Fibroblast of the aortic adventitia (primary cell): ENCODE data around the gene WDR82. TPM values are rescaled to one million over a fixed set of nuclear protein-coding genes. Genes with fewer than 3 reads are reported as not detected.
A peak's percentile ranks its signal among the peaks of the same experiment; 100 is the strongest.
"Not testable (repeated sequence)": the region's sequence is repeated elsewhere in the genome, so short reads cannot be mapped to it uniquely, and the experiment has no call there.

Source experiments
- DNase-seq: peaks from one replicate; pipeline ENCODE4 v3.0.0-alpha.2; 2010; ENCODE audit warnings: low read depth
- H3K4me3 ChIP-seq: 2 replicates; pipeline ENCODE4 v1.5.1; 2011; ENCODE audit warnings: low read depth, mild to moderate bottlenecking, control low read depth, low read length, moderate library complexity
- CTCF ChIP-seq: IDR thresholded peaks from 2 replicates; pipeline ENCODE4 v1.5.1; 2011; ENCODE audit warnings: mild to moderate bottlenecking, low read length, control low read depth, inconsistent platforms; ENCODE audit not compliant: insufficient read depth
- total RNA-seq: library from RNA; depleted of rRNA; stranded (reverse); fragments of >200 nt; gene quantifications from 2 replicates; pipeline ENCODE4 v1.2.3, GENCODE V29; 2012; ENCODE audit warnings: low replicate concordance

WDR82 gene
- total RNA-seq, 1 donor, result 61.5 TPM

GRCh38 chr3:52289338-52289746, 10.9 kb upstream of the WDR82 start:
- no peak overlapping the region for H3K4me3 ChIP-seq
- no peak for TF ChIP-seq CTCF
- DNase-seq, result no peak

GRCh38 chr3:52288674-52289073, 10.2 kb upstream of the WDR82 start:
- TF ChIP-seq CTCF, result no peak
- H3K4me3 ChIP-seq, result peak overlapping the region; percentile 97
- DNase-seq, result no peak

GRCh38 chr3:52286777-52287110, 8.3 kb upstream of the WDR82 start:
- H3K4me3 ChIP-seq, result peak overlapping the region; percentile 97
- DNase-seq, result peak; percentile 63
- TF ChIP-seq CTCF, result no peak

- H3K4me3 ChIP-seq, DNase-seq: not testable (repeated sequence)
Observed at GRCh38 chr3:52284051-52284450, 5.6 kb upstream of the WDR82 start.

GRCh38 chr3:52283306-52283705, 4.9 kb upstream of the WDR82 start:
- TF ChIP-seq CTCF, result no peak
- DNase-seq, result peak; percentile 12
- H3K4me3 ChIP-seq, result no peak overlapping the region

GRCh38 chr3:52281981-52282801, 3.7 kb upstream of the WDR82 start:
- H3K4me3 ChIP-seq, result no peak overlapping the region
- DNase-seq, result peak; percentile 48
- no peak for TF ChIP-seq CTCF

- H3K4me3 ChIP-seq, result peak overlapping the region; percentile 78
- peak; percentile 83 for DNase-seq
- TF ChIP-seq CTCF, result no peak
Observed at GRCh38 chr3:52280050-52280461, 1.6 kb upstream of the WDR82 start.
